Measurements from ENCODE around the gene GNAS-AS1. TPM values are rescaled to one million over a fixed set of nuclear protein-coding genes. Genes with fewer than 3 reads are reported as not detected.

The GNAS-AS1 gene
- total RNA-seq, 3 donors from 2014 or later = 0.38 to 0.96 (median 0.40) TPM

DNA sequence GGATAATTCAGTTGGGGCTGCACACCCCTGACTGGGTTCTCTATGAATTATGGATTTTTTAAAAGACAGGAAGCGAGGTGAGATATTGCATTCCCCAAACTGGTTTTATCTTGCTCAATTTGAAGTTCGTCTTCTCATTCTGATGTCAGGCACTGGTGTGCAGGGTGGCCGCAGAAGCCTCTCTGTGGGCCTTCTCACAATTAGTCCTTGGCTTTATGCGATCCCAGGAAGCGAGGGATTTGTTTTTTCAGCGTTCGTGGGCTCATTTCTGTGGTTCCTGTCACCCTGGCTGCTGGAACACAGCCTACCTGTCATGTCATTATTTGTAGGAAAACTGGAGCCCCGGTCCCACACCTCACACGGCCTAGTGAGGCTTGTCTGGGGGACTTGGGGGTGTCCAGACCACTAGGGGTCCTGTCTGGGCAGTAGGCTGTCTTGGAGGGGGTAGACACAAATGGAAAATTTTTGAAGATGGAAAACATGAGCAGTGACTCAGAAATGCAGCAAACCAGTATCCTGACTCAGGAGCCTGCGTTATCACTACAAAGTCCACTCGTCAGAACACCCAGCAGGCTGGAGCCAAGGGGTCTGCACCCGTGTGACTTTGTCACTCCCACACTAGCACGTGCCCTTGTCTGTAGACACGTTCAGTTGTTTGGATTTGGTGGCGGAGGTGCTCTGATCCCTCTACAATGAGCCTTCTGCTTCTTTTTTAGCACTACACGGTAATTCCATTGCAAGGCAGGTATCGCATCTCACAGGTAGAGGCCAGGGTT is 42.2 kb downstream of the GNAS-AS1 start:
- Mint-ChIP-seq H3K4me3 (no peak overlapping the region), H3K27me3 (ENCODE audit: low read depth) (peaks cover 38% of the 10 kb centered on the region), H3K9me3 (no peaks in the 10 kb centered on the region), H3K36me3 (ENCODE audit: insufficient read depth) (no peaks in the 10 kb centered on the region), H3K4me1 (ENCODE audit: low read depth) (peaks cover 4% of the 10 kb centered on the region)
- no peak for ATAC-seq
- DNase-seq = no peak

DNA sequence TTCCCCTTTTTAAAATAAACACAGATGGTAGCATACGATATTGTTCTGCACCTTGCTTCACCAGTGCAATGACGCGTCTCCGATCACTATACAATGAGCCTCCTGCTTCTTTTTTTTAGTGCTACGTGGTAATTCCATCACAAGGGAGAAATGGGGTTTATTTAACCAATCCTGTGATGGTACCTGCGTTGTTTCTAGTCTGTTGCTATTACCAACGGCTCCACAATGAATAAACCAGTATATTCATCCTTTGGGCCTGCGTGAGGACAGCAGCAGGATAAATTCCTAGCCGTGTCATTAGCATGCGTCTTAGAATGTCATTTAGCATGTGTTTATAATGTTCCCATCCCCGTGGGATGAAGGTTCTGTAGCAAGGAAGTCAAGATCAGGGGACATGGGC is 42.9 kb downstream of the GNAS-AS1 start:
- DNase-seq (no peak), ATAC-seq (no peak)
- Mint-ChIP-seq H3K36me3 (ENCODE audit: insufficient read depth) (no peaks in the 10 kb centered on the region), H3K27me3 (ENCODE audit: low read depth) (peaks cover 35% of the 10 kb centered on the region), H3K4me3 (no peak overlapping the region), H3K4me1 (ENCODE audit: low read depth) (peaks cover 4% of the 10 kb centered on the region), H3K9me3 (no peaks in the 10 kb centered on the region)

DNA sequence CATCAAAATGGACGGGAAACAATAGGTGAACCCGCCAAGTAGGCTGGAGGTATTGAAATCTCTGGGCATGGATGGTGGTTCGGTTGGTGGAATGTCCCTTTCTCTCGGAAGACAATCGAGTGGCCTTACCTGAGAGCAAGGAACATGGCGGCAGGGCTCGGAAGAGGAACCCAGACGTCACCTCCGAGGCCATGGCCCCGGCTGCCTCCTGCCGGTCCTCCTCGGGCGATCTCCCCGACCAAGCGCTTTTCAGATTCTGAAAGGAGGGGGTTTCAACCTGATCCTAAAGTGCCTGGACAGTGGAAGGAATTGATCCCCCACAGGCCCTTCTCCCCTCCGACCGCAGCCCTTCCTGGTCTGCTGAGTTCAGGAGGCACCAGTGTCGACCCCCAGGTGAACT is 47.2 kb downstream of the GNAS-AS1 start:
- H3K36me3 Mint-ChIP-seq (ENCODE audit: insufficient read depth) = no peaks in the 10 kb centered on the region
- no peak for ATAC-seq
- H3K4me1 Mint-ChIP-seq (ENCODE audit: low read depth) = no peaks in the 10 kb centered on the region

DNA sequence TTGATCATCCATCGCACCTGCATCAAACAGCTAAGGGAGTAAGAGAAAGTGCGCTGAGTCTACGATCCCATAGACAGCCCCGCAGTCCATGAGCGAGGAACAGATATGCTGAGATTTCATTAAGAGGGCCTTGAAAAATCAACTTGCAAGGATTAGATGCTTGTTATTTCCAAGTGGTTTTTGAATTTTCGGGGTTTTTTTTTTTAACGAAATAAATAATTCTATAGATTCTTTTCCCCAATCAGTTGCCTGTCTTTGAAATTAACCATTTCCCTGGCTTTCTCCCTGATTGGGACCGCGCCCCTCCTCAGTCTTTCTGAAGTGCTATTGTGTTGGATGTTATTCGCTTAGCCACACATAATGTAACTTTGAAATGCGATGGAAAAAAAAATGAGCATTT is 48.6 kb downstream of the GNAS-AS1 start:
- no peaks in the 10 kb centered on the region for H3K36me3 Mint-ChIP-seq (ENCODE audit: insufficient read depth)
- no peak overlapping the region for H3K4me3 Mint-ChIP-seq
- no peak for ATAC-seq
- H3K9me3 Mint-ChIP-seq = no peaks in the 10 kb centered on the region
- DNase-seq = no peak
- no peaks in the 10 kb centered on the region for H3K4me1 Mint-ChIP-seq (ENCODE audit: low read depth)
- H3K27me3 Mint-ChIP-seq (ENCODE audit: low read depth) = peaks cover 14% of the 10 kb centered on the region

More for the DNA sequence above, 47.2 kb downstream of the GNAS-AS1 start:
- Mint-ChIP-seq H3K9me3 (no peaks in the 10 kb centered on the region), H3K4me3 (no peak overlapping the region), H3K27me3 (ENCODE audit: low read depth) (peaks cover 18% of the 10 kb centered on the region)
- no peak for DNase-seq

DNA sequence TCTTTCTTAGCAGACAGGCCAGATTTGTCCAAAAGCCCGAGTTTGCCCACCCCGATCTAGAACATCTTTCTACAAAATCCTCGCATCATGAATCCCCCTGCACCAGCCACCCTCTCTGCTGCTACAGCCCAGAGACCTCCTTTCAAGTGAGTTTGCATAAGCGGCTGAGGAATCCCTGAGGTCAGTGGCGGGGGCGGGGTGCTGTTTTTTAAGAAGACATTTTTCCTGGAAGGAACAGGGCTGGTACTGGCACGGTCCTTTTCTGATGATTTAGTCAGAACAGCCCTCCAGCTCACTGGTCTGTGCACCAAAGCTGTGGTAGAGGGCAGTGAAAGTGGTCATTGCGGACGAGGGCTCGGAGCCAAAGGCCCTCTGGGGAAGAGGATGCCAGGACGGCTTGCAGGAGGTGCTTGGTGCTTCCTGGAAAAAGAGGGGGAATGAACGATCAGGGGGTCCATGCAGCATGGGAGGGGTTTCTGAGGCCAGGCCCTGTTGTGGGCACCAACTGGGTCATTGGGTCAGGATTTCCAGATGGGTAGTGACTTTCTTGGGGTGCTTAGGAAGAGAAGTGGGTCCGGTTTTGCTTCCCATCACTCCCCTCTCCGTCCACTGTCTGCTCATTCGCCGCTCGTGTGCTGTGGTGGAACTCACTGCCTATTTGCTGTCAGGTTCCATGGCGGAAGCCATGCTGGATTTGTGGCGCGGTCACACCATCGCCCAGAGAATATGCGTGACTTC is 50.4 kb downstream of the GNAS-AS1 start:
- DNase-seq = no peak
- no peak for ATAC-seq
- no peaks in the 10 kb centered on the region for H3K4me1 Mint-ChIP-seq (ENCODE audit: low read depth)
- peaks cover 17% of the 10 kb centered on the region for H3K27me3 Mint-ChIP-seq (ENCODE audit: low read depth)
- H3K9me3 Mint-ChIP-seq = no peaks in the 10 kb centered on the region
- H3K36me3 Mint-ChIP-seq (ENCODE audit: insufficient read depth) = no peaks in the 10 kb centered on the region
- H3K4me3 Mint-ChIP-seq = no peak overlapping the region

DNA sequence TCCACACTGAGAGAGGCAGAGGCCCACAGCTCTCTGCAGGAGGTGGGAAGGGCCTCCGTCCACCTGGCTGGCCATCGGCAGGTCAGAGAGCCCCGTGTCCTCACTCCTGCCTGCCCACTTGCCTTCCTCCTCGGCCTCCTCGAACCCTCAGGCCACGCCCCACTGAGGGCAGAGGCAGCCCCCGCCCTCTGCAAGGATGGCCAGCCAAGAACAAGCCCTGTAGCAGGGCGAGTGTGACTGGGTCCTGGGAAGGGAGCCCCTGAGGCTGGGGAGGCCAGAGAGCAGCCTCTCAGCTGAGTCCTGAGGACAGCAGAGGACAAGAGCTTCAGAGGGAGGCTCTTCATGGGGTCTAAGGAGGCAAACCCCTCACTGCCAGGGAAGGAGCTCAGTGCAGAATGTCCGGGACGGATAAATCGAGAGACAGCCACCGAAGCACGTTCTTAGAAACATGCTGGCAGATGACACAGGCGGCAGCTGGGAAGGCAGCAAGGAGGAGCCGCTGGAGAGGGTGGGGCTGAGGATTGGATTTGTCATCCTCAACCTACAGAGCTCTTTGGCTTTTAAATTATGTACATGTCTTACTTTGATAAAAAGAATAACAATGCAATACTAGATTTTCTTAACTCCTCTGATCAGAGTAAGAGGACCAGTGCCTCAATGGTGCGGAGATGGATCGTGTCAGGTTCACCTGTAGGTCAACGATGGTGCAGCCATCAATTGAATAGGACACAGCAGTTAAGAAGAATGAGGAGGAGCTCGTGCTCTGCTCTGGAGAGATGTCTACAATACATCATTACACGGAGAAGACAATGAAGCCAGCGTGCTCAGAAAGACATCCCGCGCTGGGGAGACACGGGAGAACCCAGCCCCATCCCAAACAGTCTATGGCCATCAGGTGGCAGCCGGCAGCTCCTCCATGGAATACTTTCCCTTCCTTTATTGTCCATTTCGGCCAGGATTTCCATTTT is 53.0 kb downstream of the GNAS-AS1 start:
- Mint-ChIP-seq H3K36me3 (ENCODE audit: insufficient read depth) (no peaks in the 10 kb centered on the region), H3K9me3 (no peaks in the 10 kb centered on the region), H3K27me3 (ENCODE audit: low read depth) (peaks cover 10% of the 10 kb centered on the region), H3K4me1 (ENCODE audit: low read depth) (no peaks in the 10 kb centered on the region), H3K4me3 (no peak overlapping the region)
- DNase-seq = no peak
- no peak for ATAC-seq

DNA sequence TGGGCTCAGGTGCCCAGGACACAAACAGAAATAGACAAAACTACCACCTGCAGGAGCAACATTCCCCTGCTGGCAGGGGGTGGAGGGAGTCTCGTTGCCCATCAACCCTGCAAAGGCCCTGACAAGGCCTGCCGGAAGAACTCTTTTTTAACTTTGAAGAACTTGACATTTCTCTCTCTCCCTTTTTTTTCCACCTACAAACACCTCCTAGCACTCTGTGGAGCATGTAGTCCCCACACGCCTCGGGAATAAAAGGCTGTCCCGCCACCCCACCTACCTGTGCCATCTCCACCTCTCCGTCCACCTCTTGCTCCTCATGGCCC is 54.8 kb downstream of the GNAS-AS1 start:
- Mint-ChIP-seq H3K27me3 (ENCODE audit: low read depth) (peaks cover 14% of the 10 kb centered on the region), H3K9me3 (no peaks in the 10 kb centered on the region), H3K4me1 (ENCODE audit: low read depth) (no peaks in the 10 kb centered on the region), H3K4me3 (no peak overlapping the region), H3K36me3 (ENCODE audit: insufficient read depth) (no peaks in the 10 kb centered on the region)
- ATAC-seq (no peak), DNase-seq (no peak)

DNA sequence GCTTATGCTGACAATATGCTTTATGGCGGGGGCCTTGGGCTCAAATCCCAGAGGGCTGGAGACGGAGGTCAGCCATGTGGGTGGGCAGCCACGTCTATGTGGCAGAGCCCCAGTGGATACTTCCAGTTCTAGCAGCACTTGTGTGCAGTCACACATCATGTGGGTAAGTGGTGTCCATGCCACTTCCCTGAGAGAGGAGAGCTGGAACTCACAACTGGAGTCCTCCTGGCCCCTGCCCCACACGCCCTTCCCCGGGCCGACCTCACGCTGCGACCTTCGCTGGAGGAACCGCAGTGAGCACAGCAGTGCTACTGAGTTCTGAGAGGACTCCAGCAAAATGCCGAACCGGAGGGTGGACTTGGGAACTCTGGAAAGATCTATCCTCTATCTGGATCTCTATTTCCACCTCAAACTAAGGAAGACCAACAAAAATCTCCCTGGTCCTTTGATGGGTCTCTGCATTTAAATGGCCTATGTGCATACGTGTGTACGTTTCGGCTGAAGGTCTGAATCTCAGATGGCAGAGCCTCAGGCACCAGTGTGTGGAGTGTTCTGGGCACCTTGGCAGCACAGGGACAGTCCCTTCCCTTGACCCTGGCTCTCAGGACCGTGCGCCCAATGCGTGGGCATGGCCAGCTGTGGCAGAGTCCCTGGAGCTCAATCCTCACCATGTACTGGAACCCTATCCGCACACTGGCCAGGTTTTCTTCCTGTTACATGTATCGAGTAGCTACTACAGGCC is 55.4 kb downstream of the GNAS-AS1 start:
- Mint-ChIP-seq H3K36me3 (ENCODE audit: insufficient read depth) (no peaks in the 10 kb centered on the region), H3K27me3 (ENCODE audit: low read depth) (peaks cover 14% of the 10 kb centered on the region), H3K4me1 (ENCODE audit: low read depth) (no peaks in the 10 kb centered on the region), H3K4me3 (no peak overlapping the region), H3K9me3 (no peaks in the 10 kb centered on the region)
- ATAC-seq (no peak), DNase-seq (no peak)

DNA sequence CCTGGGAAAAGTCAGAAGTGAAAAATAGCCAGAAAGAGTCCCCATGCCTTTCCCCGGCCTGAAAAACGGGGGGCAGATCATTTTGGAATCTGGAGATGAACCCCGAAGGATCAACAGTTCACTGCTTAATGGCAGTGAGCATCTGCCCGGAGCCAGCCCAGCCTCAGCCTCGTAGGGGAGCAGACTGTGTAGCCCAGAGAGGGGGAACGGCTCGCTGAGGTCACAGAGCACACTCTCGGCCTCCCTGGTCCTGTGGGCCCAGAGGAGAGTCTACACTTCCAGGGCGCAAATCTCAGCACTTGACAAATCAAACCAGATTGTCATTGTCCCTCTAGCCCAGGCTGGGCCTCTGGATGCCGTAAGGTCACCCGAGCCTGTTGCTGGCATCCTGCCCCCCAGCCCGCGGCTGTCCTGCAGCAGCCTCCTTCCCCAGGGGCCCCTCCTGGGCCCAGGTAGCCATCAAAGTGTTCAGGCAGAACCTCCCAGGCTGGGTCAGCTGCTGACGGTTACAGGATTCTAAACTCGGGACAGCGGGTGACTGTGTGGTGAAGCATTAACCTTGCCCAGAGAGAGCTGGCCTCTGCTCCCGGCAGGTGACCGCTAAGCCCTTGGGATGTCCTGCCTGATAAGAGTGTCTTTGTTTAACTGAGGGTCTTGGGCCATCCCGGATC is 56.1 kb downstream of the GNAS-AS1 start:
- Mint-ChIP-seq H3K4me3 (no peak overlapping the region), H3K4me1 (ENCODE audit: low read depth) (no peaks in the 10 kb centered on the region), H3K27me3 (ENCODE audit: low read depth) (peaks cover 14% of the 10 kb centered on the region), H3K36me3 (ENCODE audit: insufficient read depth) (no peaks in the 10 kb centered on the region), H3K9me3 (no peaks in the 10 kb centered on the region)
- DNase-seq (no peak), ATAC-seq (no peak)

DNA sequence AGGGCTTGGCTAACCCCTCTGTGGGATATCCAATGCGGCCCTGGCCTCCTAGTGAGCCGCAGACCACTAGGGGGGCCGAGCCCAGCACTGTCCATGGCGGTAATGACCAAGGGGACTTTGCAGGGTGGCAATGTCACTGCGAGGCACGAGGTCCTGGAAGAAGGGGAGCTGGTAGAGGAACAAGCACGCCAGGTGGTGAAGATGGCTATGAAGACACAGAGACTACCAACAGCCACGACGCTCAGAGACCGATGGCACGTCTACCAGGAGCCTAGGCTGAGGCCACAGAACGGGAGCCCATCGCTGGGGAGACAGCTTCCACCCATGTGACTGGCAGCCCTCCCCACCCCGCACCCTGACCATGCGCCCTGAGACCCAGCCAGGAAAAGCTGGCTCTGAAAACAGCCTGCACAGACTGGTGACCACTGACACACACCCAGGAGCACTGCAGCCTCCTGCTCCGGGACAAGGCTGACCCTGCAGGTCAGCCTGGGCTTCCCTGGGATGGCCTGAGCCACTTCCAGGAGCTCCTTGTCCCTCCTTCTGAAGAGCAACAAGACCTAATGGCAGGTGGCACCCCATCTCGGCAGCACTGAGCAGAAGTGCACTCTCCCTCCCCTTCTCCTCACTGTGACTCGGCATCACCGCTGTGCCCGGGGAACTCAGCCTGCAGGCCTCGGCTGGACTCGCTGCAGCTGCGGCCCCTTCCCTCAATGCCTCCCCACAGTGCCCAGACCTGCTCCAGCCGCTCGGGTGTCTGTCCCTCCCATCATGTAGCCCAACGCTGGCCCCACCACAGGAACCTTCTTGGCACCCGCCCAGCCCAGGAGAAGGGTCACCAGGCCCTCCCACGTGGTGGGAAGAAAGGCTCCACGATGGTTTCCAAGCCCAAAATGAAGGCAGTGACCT is 56.9 kb downstream of the GNAS-AS1 start:
- no peaks in the 10 kb centered on the region for H3K36me3 Mint-ChIP-seq (ENCODE audit: insufficient read depth)
- no peak for ATAC-seq
- peaks cover 14% of the 10 kb centered on the region for H3K27me3 Mint-ChIP-seq (ENCODE audit: low read depth)
- no peaks in the 10 kb centered on the region for H3K9me3 Mint-ChIP-seq
- no peak overlapping the region for H3K4me3 Mint-ChIP-seq
- DNase-seq = no peak
- no peaks in the 10 kb centered on the region for H3K4me1 Mint-ChIP-seq (ENCODE audit: low read depth)

DNA sequence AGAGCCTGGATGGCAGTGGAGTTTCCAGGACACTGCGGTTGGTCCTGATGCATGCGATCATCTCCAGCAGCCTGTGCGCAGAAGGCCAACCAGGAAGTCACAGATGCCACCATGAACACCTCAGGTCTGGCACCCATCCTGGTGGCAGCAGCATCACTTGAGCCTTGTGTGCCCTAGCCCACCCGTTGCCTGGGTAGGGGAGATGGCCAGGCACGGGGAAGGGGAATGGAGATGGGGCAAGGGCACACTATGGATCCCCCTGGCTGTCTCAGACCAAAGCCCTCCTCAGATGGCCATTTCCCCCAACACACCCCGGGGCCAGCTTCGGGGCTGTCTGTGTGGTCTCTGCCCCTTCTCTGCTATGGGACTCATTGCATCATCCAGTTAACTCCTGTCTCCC is 58.3 kb downstream of the GNAS-AS1 start:
- H3K9me3 Mint-ChIP-seq = no peaks in the 10 kb centered on the region
- no peaks in the 10 kb centered on the region for H3K36me3 Mint-ChIP-seq (ENCODE audit: insufficient read depth)
- H3K4me1 Mint-ChIP-seq (ENCODE audit: low read depth) = no peaks in the 10 kb centered on the region
- H3K4me3 Mint-ChIP-seq = no peak overlapping the region
- H3K27me3 Mint-ChIP-seq (ENCODE audit: low read depth) = peaks cover 18% of the 10 kb centered on the region
- no peak for DNase-seq
- no peak for ATAC-seq

DNA sequence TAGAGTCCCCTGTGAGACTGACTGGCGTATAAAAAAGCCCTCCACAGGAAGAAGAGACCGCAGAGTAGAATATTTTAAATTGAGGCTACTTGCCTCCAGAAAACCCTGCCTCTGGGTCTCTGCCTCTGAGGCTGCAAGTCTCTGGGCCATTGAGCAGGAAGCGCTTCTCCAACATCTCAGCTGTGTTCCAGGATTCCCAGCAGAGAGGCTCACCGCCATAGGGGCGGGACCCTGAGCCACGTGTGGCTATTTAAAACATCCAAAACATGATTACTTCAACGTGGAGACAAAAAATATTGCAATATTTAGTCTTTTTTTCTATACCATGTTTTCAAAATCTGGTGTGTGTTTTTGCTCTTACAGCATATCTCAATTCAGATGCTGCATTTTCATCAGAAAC is 59.4 kb downstream of the GNAS-AS1 start:
- Mint-ChIP-seq H3K4me1 (ENCODE audit: low read depth) (no peaks in the 10 kb centered on the region), H3K27me3 (ENCODE audit: low read depth) (peaks cover 18% of the 10 kb centered on the region)

DNA sequence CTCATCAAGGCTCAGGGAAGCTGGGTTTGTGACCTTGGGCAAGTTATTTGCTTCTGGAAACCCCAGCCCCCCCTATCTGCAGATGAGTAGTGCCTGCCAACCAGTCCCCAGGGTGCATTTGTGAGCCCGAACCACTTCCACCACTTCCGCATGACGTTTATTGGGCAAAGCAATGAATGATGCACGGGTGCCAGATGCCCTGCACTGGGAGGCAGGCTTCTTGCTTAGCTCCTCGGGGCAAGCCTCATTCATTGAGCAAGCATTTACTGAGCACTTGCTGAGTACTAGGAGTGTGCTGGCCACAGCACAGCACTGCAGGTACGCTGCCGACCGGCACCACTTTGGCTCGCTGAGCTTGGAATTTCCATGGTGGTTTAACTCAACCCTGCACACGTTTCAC is 60.2 kb downstream of the GNAS-AS1 start:
- no peaks in the 10 kb centered on the region for H3K9me3 Mint-ChIP-seq
- ATAC-seq = no peak
- DNase-seq = no peak
- peaks cover 18% of the 10 kb centered on the region for H3K27me3 Mint-ChIP-seq (ENCODE audit: low read depth)
- no peak overlapping the region for H3K4me3 Mint-ChIP-seq
- no peaks in the 10 kb centered on the region for H3K36me3 Mint-ChIP-seq (ENCODE audit: insufficient read depth)
- no peaks in the 10 kb centered on the region for H3K4me1 Mint-ChIP-seq (ENCODE audit: low read depth)

More for the DNA sequence above, 59.4 kb downstream of the GNAS-AS1 start:
- Mint-ChIP-seq H3K9me3 (no peaks in the 10 kb centered on the region), H3K4me3 (no peak overlapping the region), H3K36me3 (ENCODE audit: insufficient read depth) (no peaks in the 10 kb centered on the region)
- ATAC-seq (no peak), DNase-seq (no peak)
